ENCODE measurements around the gene PNO1.

- TF ChIP-seq EZH2phosphoT487 (IDR thresholded peaks at IDR 0.05; ENCODE audit: unreplicated experiment) = no peak
- TF ChIP-seq REST (IDR thresholded peaks at IDR 0.05; ENCODE audit: unreplicated experiment) = no peak
- TF ChIP-seq EZH2 (IDR thresholded peaks at IDR 0.05; ENCODE audit: low read depth, unreplicated experiment) = no peak
- TF ChIP-seq, protein P1, sequence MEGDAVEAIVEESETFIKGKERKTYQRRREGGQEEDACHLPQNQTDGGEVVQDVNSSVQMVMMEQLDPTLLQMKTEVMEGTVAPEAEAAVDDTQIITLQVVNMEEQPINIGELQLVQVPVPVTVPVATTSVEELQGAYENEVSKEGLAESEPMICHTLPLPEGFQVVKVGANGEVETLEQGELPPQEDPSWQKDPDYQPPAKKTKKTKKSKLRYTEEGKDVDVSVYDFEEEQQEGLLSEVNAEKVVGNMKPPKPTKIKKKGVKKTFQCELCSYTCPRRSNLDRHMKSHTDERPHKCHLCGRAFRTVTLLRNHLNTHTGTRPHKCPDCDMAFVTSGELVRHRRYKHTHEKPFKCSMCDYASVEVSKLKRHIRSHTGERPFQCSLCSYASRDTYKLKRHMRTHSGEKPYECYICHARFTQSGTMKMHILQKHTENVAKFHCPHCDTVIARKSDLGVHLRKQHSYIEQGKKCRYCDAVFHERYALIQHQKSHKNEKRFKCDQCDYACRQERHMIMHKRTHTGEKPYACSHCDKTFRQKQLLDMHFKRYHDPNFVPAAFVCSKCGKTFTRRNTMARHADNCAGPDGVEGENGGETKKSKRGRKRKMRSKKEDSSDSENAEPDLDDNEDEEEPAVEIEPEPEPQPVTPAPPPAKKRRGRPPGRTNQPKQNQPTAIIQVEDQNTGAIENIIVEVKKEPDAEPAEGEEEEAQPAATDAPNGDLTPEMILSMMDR (conservative IDR thresholded peaks at IDR 0.05; ENCODE audit: low read depth in 2 of 2) = no peak
- no peak for TF ChIP-seq NANOG (IDR thresholded peaks at IDR 0.05; ENCODE audit: borderline replicate concordance)
- TF ChIP-seq POLR2AphosphoS5 (IDR thresholded peaks at IDR 0.05; ENCODE audit: low read depth) = no peak
- no peak for TF ChIP-seq CREB1 (CRISPR knock-in tag; IDR thresholded peaks at IDR 0.05; ENCODE audit: low read depth)
- TF ChIP-seq JUNB (IDR thresholded peaks at IDR 0.05; ENCODE audit: unreplicated experiment) = no peak
These were observed 403 bp downstream of the PNO1 start for GRCh38 chr2:68158134-68158447.
